BLaER1 (cell line): ENCODE measurements around the gene GDI2.
A peak's percentile ranks its signal among the peaks of the same experiment; 100 is the strongest.

ENCODE experiments used
- H3K27ac ChIP-seq: shearing (Covaris generic); formaldehyde crosslinking; 2 replicates; pipeline ENCODE4 v1.8.1; 2022
- H3K27me3 ChIP-seq: shearing (Covaris generic); formaldehyde crosslinking; 2 replicates; pipeline ENCODE4 v1.8.1; 2022
- H3K36me3 ChIP-seq: shearing (Covaris generic); formaldehyde crosslinking; 2 replicates; pipeline ENCODE4 v1.8.1; 2022
- H3K4me1 ChIP-seq: shearing (Covaris generic); formaldehyde crosslinking; 2 replicates; pipeline ENCODE4 v1.8.1; 2022
- H3K4me2 ChIP-seq: shearing (Covaris generic); formaldehyde crosslinking; 2 replicates; pipeline ENCODE4 v1.8.1; 2022
- H3K4me3 ChIP-seq: shearing (Covaris generic); formaldehyde crosslinking; 2 replicates; pipeline ENCODE4 v1.8.1; 2022
- H3K9ac ChIP-seq: shearing (Covaris generic); formaldehyde crosslinking; 2 replicates; pipeline ENCODE4 v1.8.1; 2022
- H3K9me3 ChIP-seq: shearing (Covaris generic); formaldehyde crosslinking; 2 replicates; pipeline ENCODE4 v1.8.1; 2022
- H4K20me1 ChIP-seq: shearing (Covaris generic); formaldehyde crosslinking; 2 replicates; pipeline ENCODE4 v1.8.1; 2022
- Cebpa-rat ChIP-seq: shearing (Covaris generic); IDR thresholded peaks from 2 replicates; pipeline ENCODE4 v1.8.1; 2022

GDI2 gene

DNA sequence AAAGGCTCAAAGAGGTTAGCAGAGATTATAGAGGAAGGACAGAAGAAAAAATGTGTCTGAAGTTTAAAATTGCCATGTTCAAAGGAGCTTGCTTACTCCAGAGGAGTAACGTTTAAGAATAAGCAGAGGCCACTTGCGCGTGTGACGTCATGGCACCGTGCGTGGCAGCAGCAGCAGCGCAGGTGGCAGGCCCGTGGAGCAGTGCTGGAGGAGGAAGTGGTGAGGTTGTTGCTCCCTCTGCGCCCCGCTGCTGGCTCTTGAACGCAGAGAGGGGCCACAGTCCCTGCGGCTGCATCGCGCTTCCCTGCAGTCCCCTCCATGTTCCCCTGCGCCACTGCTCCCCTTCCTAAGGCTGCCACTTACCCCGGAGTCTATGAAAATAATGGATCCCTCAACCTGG, 37.5 kb downstream of the GDI2 start:
- Histone ChIP-seq H3K4me3 (no peak overlapping the region), H3K9me3 (0 out of 2 replicates have a peak, but pooled peaks cover 10% of the 10 kb centered on the region), H3K9ac (no peak overlapping the region), H3K36me3 (peaks cover 89% of the 10 kb centered on the region), H3K27ac (peak overlapping the region; percentile 76), H3K27me3 (no peaks in the 10 kb centered on the region), H4K20me1 (peaks cover 95% of the 10 kb centered on the region), H3K4me2 (peak overlapping the region; percentile 62; the same call in 1 of the 2 replicates), H3K4me1 (peaks cover 27% of the 10 kb centered on the region)
- TF ChIP-seq Cebpa-rat = no peak

GRCh38 chr10:5774987-5775620, 38.1 kb downstream of the GDI2 start:
- peaks cover 27% of the 10 kb centered on the region for H3K4me1 ChIP-seq
- H3K4me2 ChIP-seq = peak overlapping the region; percentile 62; the same call in 1 of the 2 replicates
- no peak overlapping the region for H3K9ac ChIP-seq
- H3K27ac ChIP-seq = peak overlapping the region; percentile 76; the same call in 1 of the 2 replicates
- H3K4me3 ChIP-seq = no peak overlapping the region
- H3K9me3 ChIP-seq = 0 out of 2 replicates have a peak, but pooled peaks cover 10% of the 10 kb centered on the region
- peaks cover 88% of the 10 kb centered on the region for H3K36me3 ChIP-seq
- H3K27me3 ChIP-seq = no peaks in the 10 kb centered on the region
- no peak for TF ChIP-seq Cebpa-rat
- peaks cover 90% of the 10 kb centered on the region for H4K20me1 ChIP-seq

- Histone ChIP-seq H3K9me3 (no peaks in the 10 kb centered on the region), H3K4me1 (no peaks in the 10 kb centered on the region), H3K36me3 (peaks cover 84% of the 10 kb centered on the region), H3K4me3 (no peak overlapping the region), H4K20me1 (peaks cover 55% of the 10 kb centered on the region; the same call in 1 of the 2 replicates), H3K9ac (no peak overlapping the region), H3K27me3 (no peaks in the 10 kb centered on the region), H3K27ac (no peak overlapping the region), H3K4me2 (no peak overlapping the region)
- TF ChIP-seq Cebpa-rat = no peak
These were observed 47.0 kb downstream of the GDI2 start for GRCh38 chr10:5766189-5766588.

- Histone ChIP-seq H3K4me2 (no peak overlapping the region), H4K20me1 (peaks cover 52% of the 10 kb centered on the region; the same call in 1 of the 2 replicates), H3K4me1 (no peaks in the 10 kb centered on the region), H3K27ac (no peak overlapping the region), H3K9ac (no peak overlapping the region), H3K4me3 (no peak overlapping the region), H3K36me3 (peaks cover 87% of the 10 kb centered on the region), H3K27me3 (no peaks in the 10 kb centered on the region), H3K9me3 (no peaks in the 10 kb centered on the region)
- TF ChIP-seq Cebpa-rat = no peak
These were observed 47.6 kb downstream of the GDI2 start for GRCh38 chr10:5765617-5766016.

- H4K20me1 ChIP-seq = peaks cover 51% of the 10 kb centered on the region; the same call in 1 of the 2 replicates
- peaks cover 87% of the 10 kb centered on the region for H3K36me3 ChIP-seq
- no peak overlapping the region for H3K27ac ChIP-seq
- no peaks in the 10 kb centered on the region for H3K9me3 ChIP-seq
- H3K9ac ChIP-seq = no peak overlapping the region
- H3K4me3 ChIP-seq = no peak overlapping the region
- H3K27me3 ChIP-seq = no peaks in the 10 kb centered on the region
- H3K4me2 ChIP-seq = no peak overlapping the region
- H3K4me1 ChIP-seq = no peaks in the 10 kb centered on the region
- TF ChIP-seq Cebpa-rat = no peak
These were observed 48.6 kb downstream of the GDI2 start for GRCh38 chr10:5764422-5765297.

DNA sequence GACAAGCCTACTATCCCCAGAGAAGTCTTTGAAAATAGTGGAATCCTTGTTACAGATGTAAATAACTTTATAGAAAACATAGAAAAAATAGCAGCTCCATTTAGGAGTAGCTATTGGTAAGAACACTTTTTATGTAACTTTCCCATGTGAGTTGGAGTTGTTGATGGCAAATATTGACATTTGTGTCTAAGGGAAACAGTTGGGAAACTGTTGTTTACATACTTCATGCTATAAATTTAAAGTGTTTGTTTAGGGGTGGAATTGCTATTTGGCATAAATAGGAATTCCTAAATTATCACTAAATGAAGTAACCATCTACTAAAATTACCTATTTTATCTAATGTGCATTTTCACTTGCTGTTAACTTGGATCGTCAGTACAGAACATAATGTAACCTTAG, 50.7 kb downstream of the GDI2 start:
- Histone ChIP-seq H3K27me3 (no peaks in the 10 kb centered on the region), H3K9ac (no peak overlapping the region), H3K9me3 (no peaks in the 10 kb centered on the region), H3K4me1 (no peaks in the 10 kb centered on the region), H4K20me1 (peaks cover 32% of the 10 kb centered on the region; the same call in 1 of the 2 replicates), H3K4me2 (no peak overlapping the region), H3K36me3 (peaks cover 87% of the 10 kb centered on the region), H3K27ac (no peak overlapping the region), H3K4me3 (no peak overlapping the region)
- no peak for TF ChIP-seq Cebpa-rat

- Histone ChIP-seq H4K20me1 (peaks cover 34% of the 10 kb centered on the region; the same call in 1 of the 2 replicates), H3K4me2 (no peak overlapping the region), H3K4me3 (no peak overlapping the region), H3K27me3 (no peaks in the 10 kb centered on the region), H3K9me3 (no peaks in the 10 kb centered on the region), H3K9ac (no peak overlapping the region), H3K36me3 (peaks cover 86% of the 10 kb centered on the region), H3K27ac (no peak overlapping the region), H3K4me1 (no peaks in the 10 kb centered on the region)
- TF ChIP-seq Cebpa-rat = no peak
These were observed 52.0 kb downstream of the GDI2 start for GRCh38 chr10:5761220-5761619.

- no peaks in the 10 kb centered on the region for H3K27me3 ChIP-seq
- no peak for TF ChIP-seq Cebpa-rat
- no peak overlapping the region for H3K9ac ChIP-seq
- H3K36me3 ChIP-seq = peaks cover 86% of the 10 kb centered on the region
- H3K27ac ChIP-seq = no peak overlapping the region
- H3K4me3 ChIP-seq = no peak overlapping the region
- H3K9me3 ChIP-seq = no peaks in the 10 kb centered on the region
- H3K4me1 ChIP-seq = no peaks in the 10 kb centered on the region
- H3K4me2 ChIP-seq = no peak overlapping the region
- H4K20me1 ChIP-seq = peaks cover 40% of the 10 kb centered on the region
These were observed 52.7 kb downstream of the GDI2 start for GRCh38 chr10:5760515-5760914.

DNA sequence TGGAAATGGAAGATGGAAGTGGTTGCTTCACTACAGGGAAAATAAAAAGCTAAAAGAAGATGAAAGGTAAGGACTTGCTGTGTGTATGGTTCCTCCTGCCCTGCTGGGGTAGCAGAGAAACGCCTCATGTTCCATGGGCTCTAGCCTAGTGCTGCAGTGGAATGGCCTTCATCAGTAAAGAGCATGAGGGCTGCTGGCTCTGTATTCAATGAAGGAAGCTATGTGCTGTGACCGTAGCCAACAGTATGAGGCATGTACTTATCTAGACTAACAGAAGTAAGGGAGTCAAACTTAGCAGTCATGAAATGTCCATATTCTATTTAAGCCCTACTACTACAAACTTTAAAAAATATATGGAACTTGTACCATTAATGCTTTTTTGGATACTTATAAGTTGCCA, 54.3 kb downstream of the GDI2 start:
- TF ChIP-seq Cebpa-rat = no peak
- Histone ChIP-seq H3K27me3 (no peaks in the 10 kb centered on the region), H3K9me3 (no peaks in the 10 kb centered on the region), H3K4me1 (no peaks in the 10 kb centered on the region), H3K4me2 (no peak overlapping the region), H3K27ac (no peak overlapping the region), H3K4me3 (no peak overlapping the region), H3K36me3 (peaks cover 84% of the 10 kb centered on the region), H4K20me1 (peaks cover 27% of the 10 kb centered on the region), H3K9ac (no peak overlapping the region)
